DOHH2 (cell line): Measurements from ENCODE around the gene KCNE3.

Experiments used
- H3F3A ChIP-seq: fragments of 200-600 bp; sonication (generic), shearing (Covaris generic); 2 replicates; pipeline ENCODE4 v1.6.0; 2016; ENCODE audit warnings: antibody characterized with exemption, mild to moderate bottlenecking; ENCODE audit not compliant: control insufficient read depth, insufficient read depth
- H3K27ac ChIP-seq: fragments of 200-600 bp; sonication (generic); 2 replicates; pipeline ENCODE4 v1.5.1; 2014; ENCODE audit warnings: low read depth, mild to moderate bottlenecking, low read length, moderate library complexity
- H3K27me3 ChIP-seq: fragments of 200-600 bp; sonication (generic); 2 replicates; pipeline ENCODE4 v1.6.1; 2014; ENCODE audit warnings: mild to moderate bottlenecking, low read length, mixed read lengths; ENCODE audit not compliant: control insufficient read depth
- H3K36me3 ChIP-seq: fragments of 200-600 bp; sonication (generic); 2 replicates; pipeline ENCODE4 v1.6.1; 2014; ENCODE audit warnings: mild to moderate bottlenecking, low read length, moderate library complexity, mixed read lengths; ENCODE audit not compliant: control insufficient read depth
- H3K4me1 ChIP-seq: fragments of 200-600 bp; sonication (generic); 2 replicates; pipeline ENCODE4 v1.6.1; 2014; ENCODE audit warnings: mild to moderate bottlenecking, low read length, mixed read lengths; ENCODE audit not compliant: control insufficient read depth
- H3K4me2 ChIP-seq: fragments of 200-600 bp; sonication (generic); 2 replicates; pipeline ENCODE4 v1.6.0; 2014; ENCODE audit warnings: mild to moderate bottlenecking, low read length, moderate library complexity
- H3K4me3 ChIP-seq: fragments of 200-600 bp; sonication (generic); 2 replicates; pipeline ENCODE4 v1.5.1; 2014; ENCODE audit warnings: mild to moderate bottlenecking, low read length, mixed read lengths
- H3K79me2 ChIP-seq: fragments of 200-600 bp; sonication (generic); 2 replicates; pipeline ENCODE4 v1.6.1; 2014; ENCODE audit warnings: mild to moderate bottlenecking, low read length, mixed read lengths; ENCODE audit not compliant: control insufficient read depth
- H3K9me2 ChIP-seq: fragments of 200-600 bp; sonication (generic); replicated peaks from 2 replicates; pipeline ENCODE4 v1.6.1; 2014; ENCODE audit warnings: mild to moderate bottlenecking, low read length, mixed read lengths; ENCODE audit not compliant: control insufficient read depth
- H3K9me3 ChIP-seq: fragments of 200-600 bp; sonication (generic); 2 replicates; pipeline ENCODE4 v1.6.1; 2014; ENCODE audit warnings: antibody characterized with exemption, low read length, mixed read lengths; ENCODE audit not compliant: control insufficient read depth, insufficient read depth
- H4K20me1 ChIP-seq: fragments of 200-600 bp; sonication (generic); 2 replicates; pipeline ENCODE4 v1.6.0; 2014; ENCODE audit warnings: low read depth, mild to moderate bottlenecking, antibody characterized with exemption, low read length, moderate library complexity; ENCODE audit not compliant: control insufficient read depth, insufficient read depth
- EZH2phosphoT487 ChIP-seq: fragments of 200-600 bp; sonication (generic); IDR thresholded peaks from 2 replicates; pipeline ENCODE4 v1.6.1; 2017; ENCODE audit warnings: borderline replicate concordance, mild to moderate bottlenecking, antibody characterized with exemption, low read length, moderate library complexity, mixed read lengths
- TF ChIP-seq, protein P1 (sequence below): fragments of 200-600 bp; sonication (generic); IDR thresholded peaks from one replicate; pipeline ENCODE4 v1.5.1; 2014; ENCODE audit warnings: antibody characterized with exemption, mild to moderate bottlenecking, low read depth, low read length; ENCODE audit not compliant: poor library complexity, severe bottlenecking

The KCNE3 gene

DNA sequence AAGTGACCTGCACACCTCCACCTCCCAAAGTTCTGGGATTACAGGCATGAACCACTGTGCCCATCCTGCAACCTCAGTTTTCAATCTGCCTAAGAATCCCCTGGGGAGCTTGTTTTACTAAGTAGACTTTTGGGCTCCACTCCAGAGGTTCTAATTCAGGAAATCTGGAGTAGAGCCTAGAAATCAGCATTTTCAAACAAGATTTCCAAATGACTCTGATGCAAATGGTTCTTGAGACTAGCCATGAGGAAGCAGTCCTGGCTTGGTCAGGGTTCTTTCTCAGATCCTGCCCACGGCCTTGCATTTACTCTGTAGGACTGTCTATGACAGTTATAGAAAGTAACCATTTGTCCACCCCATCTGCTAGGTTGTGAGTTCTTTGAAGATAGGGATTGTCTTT, 1.6 kb upstream of the KCNE3 start:
- no peaks in the 10 kb centered on the region for H3K9me2 ChIP-seq
- no peaks in the 10 kb centered on the region for H4K20me1 ChIP-seq
- TF ChIP-seq, protein P1, sequence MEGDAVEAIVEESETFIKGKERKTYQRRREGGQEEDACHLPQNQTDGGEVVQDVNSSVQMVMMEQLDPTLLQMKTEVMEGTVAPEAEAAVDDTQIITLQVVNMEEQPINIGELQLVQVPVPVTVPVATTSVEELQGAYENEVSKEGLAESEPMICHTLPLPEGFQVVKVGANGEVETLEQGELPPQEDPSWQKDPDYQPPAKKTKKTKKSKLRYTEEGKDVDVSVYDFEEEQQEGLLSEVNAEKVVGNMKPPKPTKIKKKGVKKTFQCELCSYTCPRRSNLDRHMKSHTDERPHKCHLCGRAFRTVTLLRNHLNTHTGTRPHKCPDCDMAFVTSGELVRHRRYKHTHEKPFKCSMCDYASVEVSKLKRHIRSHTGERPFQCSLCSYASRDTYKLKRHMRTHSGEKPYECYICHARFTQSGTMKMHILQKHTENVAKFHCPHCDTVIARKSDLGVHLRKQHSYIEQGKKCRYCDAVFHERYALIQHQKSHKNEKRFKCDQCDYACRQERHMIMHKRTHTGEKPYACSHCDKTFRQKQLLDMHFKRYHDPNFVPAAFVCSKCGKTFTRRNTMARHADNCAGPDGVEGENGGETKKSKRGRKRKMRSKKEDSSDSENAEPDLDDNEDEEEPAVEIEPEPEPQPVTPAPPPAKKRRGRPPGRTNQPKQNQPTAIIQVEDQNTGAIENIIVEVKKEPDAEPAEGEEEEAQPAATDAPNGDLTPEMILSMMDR: no peak
- TF ChIP-seq EZH2phosphoT487: no peak
- H3K27me3 ChIP-seq: peaks cover 10% of the 10 kb centered on the region; the same call in 1 of the 2 replicates
- H3K4me1 ChIP-seq: peaks cover 5% of the 10 kb centered on the region
- no peaks in the 10 kb centered on the region for H3F3A ChIP-seq
- H3K79me2 ChIP-seq: no peaks in the 10 kb centered on the region
- no peak overlapping the region for H3K4me2 ChIP-seq
- H3K4me3 ChIP-seq: no peak overlapping the region
- H3K27ac ChIP-seq: no peak overlapping the region
- no peaks in the 10 kb centered on the region for H3K36me3 ChIP-seq
- no peaks in the 10 kb centered on the region for H3K9me3 ChIP-seq

DNA sequence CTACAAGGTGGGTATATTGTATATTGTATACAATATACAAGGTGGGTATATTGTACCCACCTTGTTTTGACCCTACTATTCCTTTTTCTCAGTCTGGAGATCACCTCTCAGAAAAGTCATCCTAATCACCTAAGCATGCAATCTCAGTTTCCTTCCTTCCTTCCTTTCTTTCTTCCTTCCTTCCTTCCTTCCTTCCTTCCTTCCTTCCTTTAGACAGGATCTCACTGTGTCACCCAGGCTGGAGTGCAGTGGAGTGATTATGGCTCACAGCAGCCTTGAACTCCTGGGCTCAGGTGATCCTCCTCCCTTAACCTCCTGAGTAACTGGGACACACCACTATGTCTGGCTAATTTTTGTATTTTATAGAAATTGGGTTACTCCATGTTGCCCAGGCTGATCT, 1.2 kb upstream of the KCNE3 start:
- Histone ChIP-seq H3K4me2 (no peak overlapping the region), H3K4me3 (no peak overlapping the region), H3K36me3 (no peaks in the 10 kb centered on the region), H3K27me3 (peaks cover 13% of the 10 kb centered on the region; the same call in 1 of the 2 replicates), H3K79me2 (no peaks in the 10 kb centered on the region), H3K4me1 (peaks cover under 1% of the 10 kb centered on the region), H3F3A (no peaks in the 10 kb centered on the region), H3K9me2 (no peaks in the 10 kb centered on the region), H3K27ac (no peak overlapping the region), H4K20me1 (no peaks in the 10 kb centered on the region), H3K9me3 (no peaks in the 10 kb centered on the region)
- TF ChIP-seq, protein P1: no peak

DNA sequence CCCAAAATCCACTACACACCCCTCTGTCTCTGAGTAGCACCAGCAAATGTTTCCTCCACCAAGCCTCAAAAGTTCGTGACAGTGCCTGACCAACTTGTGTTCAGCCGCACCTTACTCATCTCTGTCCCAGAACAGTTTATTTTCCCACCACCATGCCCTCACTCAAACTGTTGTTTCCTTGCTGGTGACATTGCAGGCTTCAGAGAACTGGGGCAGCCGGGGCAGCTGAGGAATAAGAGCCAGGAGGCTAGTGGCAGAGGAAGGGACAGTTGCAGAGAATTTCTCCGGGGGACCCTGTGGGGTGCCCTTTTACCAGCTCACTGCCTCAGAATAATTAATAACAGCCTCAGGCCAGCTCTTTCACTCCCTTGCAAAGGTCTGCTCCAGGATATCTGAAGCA, 709 bp upstream of the KCNE3 start:
- Histone ChIP-seq H3K4me2 (no peak overlapping the region), H3K4me3 (no peak overlapping the region), H3K9me2 (no peaks in the 10 kb centered on the region), H3K79me2 (no peaks in the 10 kb centered on the region), H4K20me1 (no peaks in the 10 kb centered on the region), H3K27ac (no peak overlapping the region), H3F3A (no peaks in the 10 kb centered on the region), H3K9me3 (no peaks in the 10 kb centered on the region), H3K27me3 (peaks cover 15% of the 10 kb centered on the region; the same call in 1 of the 2 replicates), H3K4me1 (no peaks in the 10 kb centered on the region), H3K36me3 (no peaks in the 10 kb centered on the region)
- TF ChIP-seq, protein P1: no peak
- no peak for TF ChIP-seq EZH2phosphoT487

DNA sequence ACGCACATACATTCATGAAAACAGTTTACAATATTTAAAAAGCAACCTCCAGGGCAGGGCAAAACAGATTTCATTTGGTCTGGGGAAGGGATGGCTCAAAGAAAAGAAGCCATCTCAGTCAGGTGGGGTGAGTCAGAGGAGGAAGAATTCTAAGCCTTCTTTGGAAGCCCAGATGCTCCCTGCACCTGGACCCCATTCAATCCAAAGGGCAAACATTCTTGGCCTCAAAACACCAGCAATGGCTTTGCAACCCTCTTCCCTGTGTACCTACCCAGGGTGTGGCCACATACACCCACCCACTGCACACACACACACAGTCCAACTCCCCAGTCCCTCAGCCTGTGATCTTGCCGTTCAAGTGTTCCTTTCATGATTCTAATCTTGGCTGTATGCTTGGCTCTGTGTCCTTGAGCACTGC, 2.0 kb downstream of the KCNE3 start:
- Histone ChIP-seq H3K27ac (no peak overlapping the region), H3K4me1 (no peaks in the 10 kb centered on the region)

More for the DNA sequence above, 2.0 kb downstream of the KCNE3 start:
- Histone ChIP-seq H3F3A (no peaks in the 10 kb centered on the region), H3K36me3 (no peaks in the 10 kb centered on the region), H3K79me2 (no peaks in the 10 kb centered on the region), H3K9me2 (no peaks in the 10 kb centered on the region), H3K4me3 (no peak overlapping the region), H3K4me2 (no peak overlapping the region), H3K9me3 (no peaks in the 10 kb centered on the region), H3K27me3 (peaks cover 13% of the 10 kb centered on the region; the same call in 1 of the 2 replicates), H4K20me1 (no peaks in the 10 kb centered on the region)
- TF ChIP-seq EZH2phosphoT487: no peak
- TF ChIP-seq, protein P1: no peak
